Panc1 (cell line): Measurements from ENCODE around the gene OR5A2. TPM values are rescaled to one million over a fixed set of nuclear protein-coding genes. Genes with fewer than 3 reads are reported as not detected.

Source experiments
- ATAC-seq: fragments of 200-7000 bp; cut with Tn5 transposase; 2 replicates; pipeline ENCODE4 v1.9.1; 2020; ENCODE audit warnings: mild to moderate bottlenecking, moderate library complexity
- BruUV-seq: library from RNA; stranded (reverse); fragments of 400-500 nt; replicated peaks from 2 replicates; lab custom pipeline; 2021; lab: Mats Ljungman, UMichigan
- CTCF ChIA-PET: fragments of 300-600 bp; sonication (Branson Sonifier 250); formaldehyde crosslinking; loops from one replicate; lab custom pipeline; 2022; ENCODE audit warnings: antibody characterized with exemption; lab: Charles Lee
- POLR2A ChIA-PET: fragments of 300-600 bp; sonication (Branson Sonifier 250); formaldehyde crosslinking; loops from one replicate; lab custom pipeline; 2022; ENCODE audit warnings: antibody characterized with exemption; lab: Charles Lee
- DNase-seq: peaks from one replicate; pipeline ENCODE4 v3.0.0-alpha.2; 2010; ENCODE audit warnings: low read depth, low spot score
- H3K27ac ChIP-seq: 2 replicates; pipeline ENCODE4 v1.5.1; 2011; ENCODE audit warnings: mild to moderate bottlenecking, low read length, inconsistent platforms
- H3K27me3 ChIP-seq: fragments of 200-500 bp; sonication (Bioruptor generic); 2 replicates; pipeline ENCODE4 v1.6.0; 2014; ENCODE audit warnings: low read length, inconsistent platforms; ENCODE audit not compliant: control insufficient read depth, insufficient read depth
- H3K36me3 ChIP-seq: fragments of 200-500 bp; sonication (Bioruptor generic); 2 replicates; pipeline ENCODE4 v1.5.1; 2014; ENCODE audit warnings: inconsistent platforms, mild to moderate bottlenecking, low read length, moderate library complexity; ENCODE audit not compliant: control insufficient read depth, insufficient read depth
- H3K4me1 ChIP-seq: 2 replicates; pipeline ENCODE4 v1.5.1; 2011; ENCODE audit warnings: inconsistent platforms, mild to moderate bottlenecking, low read length, moderate library complexity; ENCODE audit not compliant: control insufficient read depth, insufficient read depth
- H3K4me3 ChIP-seq, 2 experiments: 2 replicates each; pipeline ENCODE4 v1.5.1; 2011 to 2012; ENCODE audit warnings: low read depth in 2 of 2, low read length in 2 of 2, mild to moderate bottlenecking in 2 of 2, inconsistent platforms in 1 of 2, moderate library complexity in 1 of 2
- H3K9me3 ChIP-seq: fragments of 200-500 bp; sonication (Bioruptor generic); 2 replicates; pipeline ENCODE4 v1.5.1; 2014; ENCODE audit warnings: low read depth, mild to moderate bottlenecking, inconsistent platforms, low read length, moderate library complexity; ENCODE audit not compliant: control insufficient read depth, insufficient read depth
- CTCF ChIP-seq: fragments of 450-650 bp; IDR thresholded peaks from 2 replicates; pipeline ENCODE4 v1.5.1; 2017; ENCODE audit warnings: mild to moderate bottlenecking
- POLR2AphosphoS5 ChIP-seq: IDR thresholded peaks from 2 replicates; pipeline ENCODE4 v1.6.1; 2012; ENCODE audit warnings: mild to moderate bottlenecking, low read depth, low read length, moderate library complexity
- REST ChIP-seq, 2 experiments: IDR thresholded peaks; 2 replicates each; pipeline ENCODE4 v1.6.1; 2011 to 2012; ENCODE audit warnings: low read depth in 2 of 2, control low read depth in 1 of 2, low read length in 1 of 2, mild to moderate bottlenecking in 1 of 2, moderate library complexity in 1 of 2; ENCODE audit not compliant: insufficient read depth in 1 of 2
- SIN3A ChIP-seq: IDR thresholded peaks from 2 replicates; pipeline ENCODE4 v1.6.1; 2012; ENCODE audit warnings: low read depth, mild to moderate bottlenecking, low read length, moderate library complexity, borderline replicate concordance; ENCODE audit not compliant: insufficient read depth
- TCF7L2 ChIP-seq: IDR thresholded peaks from 2 replicates; pipeline ENCODE4 v1.6.1; 2011; ENCODE audit warnings: mild to moderate bottlenecking, low read depth, low read length, inconsistent platforms
- in situ Hi-C: cut with HindIII; loops from 2 replicates; pipeline ENCODE4 v1.10.0; 2016; ENCODE audit warnings: low sequenced_read_pairs, low pct_unique_long_range_greater_than_20kb
- intact Hi-C: fragments of 100-400 bp; cut with micrococcal nuclease; formaldehyde crosslinking; loops from one replicate; pipeline ENCODE4 v1.10.0; 2022; ENCODE audit not compliant: unreplicated experiment
- total RNA-seq: library from RNA; stranded (reverse); gene quantifications from one replicate; pipeline ENCODE4 v1.2.1, GENCODE V29; 2021; ENCODE audit not compliant: unreplicated experiment

Gene OR5A2
- total RNA-seq, 1 experiment from 2014 or later: not detected

GRCh38 chr11:59368238-59369022 is 57.8 kb downstream of the OR5A2 start:
- no peaks in the 10 kb centered on the region for H3K27me3 ChIP-seq
- no peaks in the 10 kb centered on the region for H3K36me3 ChIP-seq
- BruUV-seq: no TSS peak
- POLR2A ChIA-PET: no interaction called here
- DNase-seq: no peak
- H3K4me1 ChIP-seq: no peaks in the 10 kb centered on the region
- intact Hi-C loops (no loop called here), in situ Hi-C loops (no loop called here)
- no peak for TF ChIP-seq POLR2AphosphoS5
- TF ChIP-seq SIN3A: no peak
- no peak for TF ChIP-seq REST (IDR thresholded peaks at IDR 0.05; ENCODE audit: insufficient read depth in 1 of 2, low read depth in 2 of 2, low read length in 1 of 2)
- TF ChIP-seq CTCF: no peak
- TF ChIP-seq TCF7L2: no peak
- ATAC-seq: no peak
- H3K4me3 ChIP-seq: no peak overlapping the region
- no peak overlapping the region for H3K27ac ChIP-seq
- CTCF ChIA-PET: no interaction called here
- H3K9me3 ChIP-seq: no peaks in the 10 kb centered on the region

Other genes starting within 250 kb of the OR5A2 start
- gene MPEG1, start 213.5 kb downstream of the OR5A2 start, total RNA-seq: 0.08 TPM
- gene OR5AN1, start 67.5 kb downstream of the OR5A2 start, total RNA-seq: not detected
- gene OR5A1, start 10.1 kb upstream of the OR5A2 start, total RNA-seq: not detected
- gene OR4D6, start 30.5 kb upstream of the OR5A2 start, total RNA-seq: not detected
- gene OR4D10, start 46.9 kb upstream of the OR5A2 start, total RNA-seq: not detected
- not detected for gene OR4D11, start 77.2 kb upstream of the OR5A2 start, total RNA-seq
- gene OR4D9, start 85.1 kb upstream of the OR5A2 start, total RNA-seq: not detected
- 35.3 TPM for gene OSBP, start 189.4 kb upstream of the OR5A2 start, total RNA-seq
- 57.0 TPM for gene PATL1, start 242.6 kb upstream of the OR5A2 start, total RNA-seq